Choroid plexus epithelial cell (primary cell): Measurements from ENCODE around the gene GCNT1.

ENCODE experiments used
- DNase-seq: peaks from one replicate; pipeline ENCODE4 v3.0.0-alpha.2; 2010; ENCODE audit warnings: low read depth
- H3K4me3 ChIP-seq: 2 replicates; pipeline ENCODE4 v1.5.1; 2011; ENCODE audit warnings: low read depth, mild to moderate bottlenecking, control low read depth, low read length, moderate library complexity
- TF ChIP-seq, protein P1 (sequence below): conservative IDR thresholded peaks from 2 replicates; pipeline ENCODE4 v1.5.1; 2011; ENCODE audit warnings: low read depth, mild to moderate bottlenecking, control low read depth, inconsistent platforms, low read length, moderate library complexity

Gene GCNT1

DNA sequence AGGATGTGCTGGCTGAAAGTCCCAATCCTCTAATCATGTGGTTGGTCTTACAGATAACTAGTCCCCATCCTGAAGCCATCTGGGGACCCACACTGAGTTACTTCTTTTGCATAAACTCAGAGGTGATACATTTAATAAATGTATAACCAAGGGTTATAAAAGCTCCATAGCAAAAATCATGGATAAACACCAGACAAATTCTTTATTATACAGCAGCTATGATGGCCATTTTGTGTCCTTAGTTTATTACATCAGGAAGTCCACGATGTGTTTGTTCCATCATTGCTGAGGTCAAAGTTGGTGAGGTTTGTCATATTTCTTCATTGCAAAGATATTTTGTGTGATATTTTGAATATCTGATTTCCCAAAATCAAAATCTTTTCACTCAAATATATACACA lies 80.2 kb downstream of the GCNT1 start:
- TF ChIP-seq, protein P1, sequence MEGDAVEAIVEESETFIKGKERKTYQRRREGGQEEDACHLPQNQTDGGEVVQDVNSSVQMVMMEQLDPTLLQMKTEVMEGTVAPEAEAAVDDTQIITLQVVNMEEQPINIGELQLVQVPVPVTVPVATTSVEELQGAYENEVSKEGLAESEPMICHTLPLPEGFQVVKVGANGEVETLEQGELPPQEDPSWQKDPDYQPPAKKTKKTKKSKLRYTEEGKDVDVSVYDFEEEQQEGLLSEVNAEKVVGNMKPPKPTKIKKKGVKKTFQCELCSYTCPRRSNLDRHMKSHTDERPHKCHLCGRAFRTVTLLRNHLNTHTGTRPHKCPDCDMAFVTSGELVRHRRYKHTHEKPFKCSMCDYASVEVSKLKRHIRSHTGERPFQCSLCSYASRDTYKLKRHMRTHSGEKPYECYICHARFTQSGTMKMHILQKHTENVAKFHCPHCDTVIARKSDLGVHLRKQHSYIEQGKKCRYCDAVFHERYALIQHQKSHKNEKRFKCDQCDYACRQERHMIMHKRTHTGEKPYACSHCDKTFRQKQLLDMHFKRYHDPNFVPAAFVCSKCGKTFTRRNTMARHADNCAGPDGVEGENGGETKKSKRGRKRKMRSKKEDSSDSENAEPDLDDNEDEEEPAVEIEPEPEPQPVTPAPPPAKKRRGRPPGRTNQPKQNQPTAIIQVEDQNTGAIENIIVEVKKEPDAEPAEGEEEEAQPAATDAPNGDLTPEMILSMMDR, result no peak
- no peak for DNase-seq

DNA sequence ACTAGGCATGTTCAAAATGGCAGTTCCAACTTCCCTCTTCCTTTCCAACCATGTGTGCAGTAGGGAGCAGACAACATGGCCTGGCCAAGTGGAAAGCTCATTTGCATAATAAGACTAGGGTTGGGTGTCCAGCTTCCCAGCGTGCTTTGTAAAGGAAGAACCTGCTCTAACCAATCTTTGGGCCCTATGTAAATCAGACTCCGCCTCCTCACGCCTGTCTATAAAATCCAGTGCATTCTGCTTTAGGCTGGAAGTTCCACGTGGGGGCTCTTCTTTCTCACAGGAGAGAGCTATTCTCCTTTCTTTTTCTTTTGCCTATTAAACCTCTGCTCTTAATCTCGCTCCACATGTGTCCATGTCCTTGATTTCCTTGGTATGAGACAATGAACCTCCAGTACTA lies 83.4 kb downstream of the GCNT1 start:
- no peak overlapping the region for H3K4me3 ChIP-seq
- TF ChIP-seq, protein P1, result no peak
- DNase-seq, result no peak

More for the DNA sequence above, 80.2 kb downstream of the GCNT1 start:
- H3K4me3 ChIP-seq, result no peak overlapping the region

DNA sequence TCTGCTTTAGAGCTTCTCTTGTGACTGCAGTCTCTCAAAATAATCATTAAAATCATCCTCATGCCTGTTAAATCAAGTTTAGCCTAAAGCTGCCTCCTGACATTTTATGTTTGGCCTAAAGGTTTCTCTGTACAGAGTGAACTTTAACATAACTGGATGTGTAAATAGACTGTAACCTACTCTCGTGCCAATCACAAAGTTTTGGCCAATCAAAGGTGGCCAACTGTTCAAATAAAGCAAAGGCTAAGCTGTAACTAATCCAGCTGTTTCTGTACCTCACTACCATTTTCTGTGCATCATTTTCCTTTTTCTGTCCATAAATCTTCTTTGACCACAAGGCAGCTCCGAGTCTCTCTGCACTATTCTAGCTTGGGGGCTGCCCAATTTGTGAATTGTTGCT lies 86.2 kb downstream of the GCNT1 start:
- TF ChIP-seq, protein P1, result no peak
- H3K4me3 ChIP-seq, result no peak overlapping the region

DNA sequence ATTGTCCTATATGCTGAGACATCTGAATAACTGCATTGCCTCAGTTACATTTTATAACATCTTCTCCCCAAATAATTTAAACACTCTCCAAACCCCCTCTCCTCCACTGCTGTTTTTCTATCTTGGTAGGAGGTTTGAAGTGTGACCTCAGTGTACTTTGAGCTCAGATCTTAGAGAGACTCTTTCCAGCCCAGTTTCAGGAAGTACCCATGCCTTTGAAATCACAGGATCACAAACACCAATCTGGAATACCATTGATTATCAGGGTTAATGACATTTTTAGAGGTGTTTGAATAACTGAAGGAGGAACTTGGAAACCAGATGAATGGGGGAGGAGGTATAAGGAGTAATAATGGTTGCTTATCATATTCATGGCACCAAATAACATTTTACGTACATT lies 93.2 kb downstream of the GCNT1 start:
- DNase-seq, result no peak
- H3K4me3 ChIP-seq, result no peak overlapping the region
- TF ChIP-seq, protein P1, result no peak

More for the DNA sequence above, 86.2 kb downstream of the GCNT1 start:
- no peak for DNase-seq

DNA sequence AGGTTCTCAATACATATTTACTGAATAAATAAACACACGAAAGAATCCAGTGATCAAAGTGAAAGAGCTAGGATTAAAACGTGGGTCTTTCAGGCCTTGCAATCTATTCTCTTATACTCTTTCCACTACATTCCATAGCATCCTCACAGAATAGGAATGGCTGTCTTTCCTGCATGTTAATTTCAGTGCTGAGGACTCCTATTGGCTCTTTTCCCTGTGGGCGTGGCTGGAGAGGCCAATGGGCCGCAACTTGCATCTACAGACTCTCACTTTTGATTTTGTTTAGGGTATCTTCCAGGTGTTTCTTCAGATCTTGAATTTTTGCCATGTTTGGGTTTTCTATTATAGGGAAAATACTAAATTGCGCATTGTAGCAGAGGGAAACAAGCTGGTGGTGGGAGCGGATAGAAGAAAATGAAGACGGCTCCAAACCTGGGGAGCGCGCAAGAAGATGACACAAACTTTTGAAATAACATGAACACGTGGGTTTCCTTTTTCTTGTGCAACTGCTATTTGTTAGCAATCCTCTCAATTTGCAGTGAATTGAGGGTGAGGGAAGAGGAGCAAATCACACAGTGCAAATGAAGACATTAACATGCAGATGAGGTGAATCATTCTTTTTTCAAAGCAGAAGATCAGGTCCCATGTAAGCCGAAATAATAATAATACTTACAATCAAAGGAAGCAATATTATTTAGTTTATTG lies 93.9 kb downstream of the GCNT1 start:
- H3K4me3 ChIP-seq, result no peak overlapping the region
- DNase-seq, result no peak
- TF ChIP-seq, protein P1, result no peak

DNA sequence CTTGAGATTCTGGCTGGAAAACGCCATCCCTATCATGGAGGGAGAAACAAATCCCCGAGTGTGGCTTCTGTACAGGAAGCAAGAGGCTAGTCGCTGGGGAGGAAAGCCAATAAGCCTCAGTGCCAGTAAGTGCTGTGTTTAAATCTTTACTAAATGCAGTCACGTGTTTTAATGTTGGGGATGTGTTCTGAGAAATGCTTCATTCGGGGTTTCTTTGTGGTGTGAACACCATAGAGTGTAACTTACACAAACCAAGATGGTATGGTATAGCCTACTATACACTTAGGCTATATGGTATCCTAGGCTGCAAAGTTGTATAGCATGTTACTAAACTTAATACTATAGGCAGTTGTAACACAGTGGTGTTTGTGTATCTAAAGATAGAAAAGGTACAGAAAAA lies 94.7 kb downstream of the GCNT1 start:
- TF ChIP-seq, protein P1, result no peak
- no peak for DNase-seq
- no peak overlapping the region for H3K4me3 ChIP-seq
